ENCODE measurements around the gene LHX4.

Gene LHX4

GRCh38 chr1:180272395-180272794, 42.3 kb downstream of the LHX4 start:
- H3K9me3 ChIP-seq (ENCODE audit: control insufficient read depth, insufficient read depth, low read length), result no peaks in the 10 kb centered on the region
- H4K20me1 ChIP-seq (ENCODE audit: control insufficient read depth, insufficient read depth, low read depth, low read length), result no peaks in the 10 kb centered on the region
- no peaks in the 10 kb centered on the region for H3K4me1 ChIP-seq (ENCODE audit: control insufficient read depth, low read length)
- H3K27me3 ChIP-seq (ENCODE audit: control insufficient read depth, low read length), result no peaks in the 10 kb centered on the region
- TF ChIP-seq EZH2phosphoT487 (IDR thresholded peaks at IDR 0.05; ENCODE audit: borderline replicate concordance, low read length) (no peak), CTCF (IDR thresholded peaks at IDR 0.05; ENCODE audit: low read depth, low read length, poor library complexity, severe bottlenecking) (no peak)
- H3K9me2 ChIP-seq (replicated peaks; ENCODE audit: control insufficient read depth, low read length), result no peaks in the 10 kb centered on the region
- H3K4me3 ChIP-seq (ENCODE audit: low read length), result no peak overlapping the region
- H3F3A ChIP-seq (ENCODE audit: control insufficient read depth, insufficient read depth), result no peaks in the 10 kb centered on the region
- peaks cover 10% of the 10 kb centered on the region; the same call in 1 of the 2 replicates for H3K36me3 ChIP-seq (ENCODE audit: control insufficient read depth, low read length)
- no peaks in the 10 kb centered on the region for H3K79me2 ChIP-seq (ENCODE audit: control insufficient read depth, low read length)
- no peak overlapping the region for H3K4me2 ChIP-seq (ENCODE audit: low read length)
- H3K27ac ChIP-seq (ENCODE audit: low read depth, low read length), result no peak overlapping the region

GRCh38 chr1:180273066-180273465, 43.0 kb downstream of the LHX4 start:
- Histone ChIP-seq H3K27ac (ENCODE audit: low read depth, low read length) (no peak overlapping the region), H3K27me3 (ENCODE audit: control insufficient read depth, low read length) (no peaks in the 10 kb centered on the region), H3K4me2 (ENCODE audit: low read length) (no peak overlapping the region), H4K20me1 (ENCODE audit: control insufficient read depth, insufficient read depth, low read depth, low read length) (no peaks in the 10 kb centered on the region), H3K4me1 (ENCODE audit: control insufficient read depth, low read length) (no peaks in the 10 kb centered on the region), H3K36me3 (ENCODE audit: control insufficient read depth, low read length) (peaks cover 10% of the 10 kb centered on the region; the same call in 1 of the 2 replicates), H3K79me2 (ENCODE audit: control insufficient read depth, low read length) (no peaks in the 10 kb centered on the region), H3K4me3 (ENCODE audit: low read length) (no peak overlapping the region), H3F3A (ENCODE audit: control insufficient read depth, insufficient read depth) (no peaks in the 10 kb centered on the region), H3K9me2 (replicated peaks; ENCODE audit: control insufficient read depth, low read length) (no peaks in the 10 kb centered on the region), H3K9me3 (ENCODE audit: control insufficient read depth, insufficient read depth, low read length) (no peaks in the 10 kb centered on the region)
- TF ChIP-seq CTCF (IDR thresholded peaks at IDR 0.05; ENCODE audit: low read depth, low read length, poor library complexity, severe bottlenecking), result no peak
- TF ChIP-seq EZH2phosphoT487 (IDR thresholded peaks at IDR 0.05; ENCODE audit: borderline replicate concordance, low read length), result no peak

- Histone ChIP-seq H3K4me2 (ENCODE audit: low read length) (no peak overlapping the region), H3K27ac (ENCODE audit: low read depth, low read length) (no peak overlapping the region), H3K36me3 (ENCODE audit: control insufficient read depth, low read length) (peaks cover 10% of the 10 kb centered on the region; the same call in 1 of the 2 replicates), H4K20me1 (ENCODE audit: control insufficient read depth, insufficient read depth, low read depth, low read length) (no peaks in the 10 kb centered on the region), H3F3A (ENCODE audit: control insufficient read depth, insufficient read depth) (no peaks in the 10 kb centered on the region), H3K9me2 (replicated peaks; ENCODE audit: control insufficient read depth, low read length) (no peaks in the 10 kb centered on the region), H3K4me1 (ENCODE audit: control insufficient read depth, low read length) (no peaks in the 10 kb centered on the region), H3K4me3 (ENCODE audit: low read length) (no peak overlapping the region), H3K27me3 (ENCODE audit: control insufficient read depth, low read length) (no peaks in the 10 kb centered on the region), H3K79me2 (ENCODE audit: control insufficient read depth, low read length) (no peaks in the 10 kb centered on the region), H3K9me3 (ENCODE audit: control insufficient read depth, insufficient read depth, low read length) (no peaks in the 10 kb centered on the region)
- no peak for TF ChIP-seq EZH2phosphoT487 (IDR thresholded peaks at IDR 0.05; ENCODE audit: borderline replicate concordance, low read length)
- no peak for TF ChIP-seq CTCF (IDR thresholded peaks at IDR 0.05; ENCODE audit: low read depth, low read length, poor library complexity, severe bottlenecking)
Measured at GRCh38 chr1:180274221-180274620, 44.2 kb downstream of the LHX4 start.

All from DOHH2 (cell line).